Measurements from ENCODE around the gene BTBD9.

- TF ChIP-seq, protein P1, sequence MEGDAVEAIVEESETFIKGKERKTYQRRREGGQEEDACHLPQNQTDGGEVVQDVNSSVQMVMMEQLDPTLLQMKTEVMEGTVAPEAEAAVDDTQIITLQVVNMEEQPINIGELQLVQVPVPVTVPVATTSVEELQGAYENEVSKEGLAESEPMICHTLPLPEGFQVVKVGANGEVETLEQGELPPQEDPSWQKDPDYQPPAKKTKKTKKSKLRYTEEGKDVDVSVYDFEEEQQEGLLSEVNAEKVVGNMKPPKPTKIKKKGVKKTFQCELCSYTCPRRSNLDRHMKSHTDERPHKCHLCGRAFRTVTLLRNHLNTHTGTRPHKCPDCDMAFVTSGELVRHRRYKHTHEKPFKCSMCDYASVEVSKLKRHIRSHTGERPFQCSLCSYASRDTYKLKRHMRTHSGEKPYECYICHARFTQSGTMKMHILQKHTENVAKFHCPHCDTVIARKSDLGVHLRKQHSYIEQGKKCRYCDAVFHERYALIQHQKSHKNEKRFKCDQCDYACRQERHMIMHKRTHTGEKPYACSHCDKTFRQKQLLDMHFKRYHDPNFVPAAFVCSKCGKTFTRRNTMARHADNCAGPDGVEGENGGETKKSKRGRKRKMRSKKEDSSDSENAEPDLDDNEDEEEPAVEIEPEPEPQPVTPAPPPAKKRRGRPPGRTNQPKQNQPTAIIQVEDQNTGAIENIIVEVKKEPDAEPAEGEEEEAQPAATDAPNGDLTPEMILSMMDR (IDR thresholded peaks at IDR 0.05), result no peak
- TF ChIP-seq POLR2A (IDR thresholded peaks at IDR 0.05), result no peak
These were observed 33.9 kb upstream of the BTBD9 start for GRCh38 chr6:38673397-38674165.
